Right lobe of liver (tissue), 6 donors: ENCODE measurements around the gene SMARCA5. TPM values are rescaled to one million over a fixed set of nuclear protein-coding genes. Genes with fewer than 3 reads are reported as not detected.

Experiments used
- ATAC-seq, 4 donors: fragments of 200-7000 bp; cut with Tn5 transposase; one replicate each; pipeline ENCODE4 v1.9.1; 2020; ENCODE audit warnings: mild to moderate bottlenecking in 4 of 4, moderate library complexity in 4 of 4
- DNase-seq, 3 donors: peaks; one replicate each; pipeline ENCODE4 v3.0.0-alpha.2; 2020
- H3K27ac ChIP-seq, 3 donors: fragments of 200-600 bp; one replicate each; pipeline ENCODE4 v1.8.0; 2022
- H3K27me3 ChIP-seq, 2 donors: fragments of 200-600 bp; one replicate each; pipeline ENCODE4 v1.8.0; 2022
- H3K36me3 ChIP-seq, 4 donors: fragments of 200-600 bp; sonication (generic) in 1 of 4; one replicate each; pipeline versions ENCODE4 v1.5.1 to v1.8.0; 2017 to 2022; ENCODE audit warnings: control low read depth in 1 of 4
- H3K4me1 ChIP-seq, 4 donors: fragments of 200-600 bp; sonication (generic) in 1 of 4; one replicate each; pipeline versions ENCODE4 v1.5.1 to v1.8.0; 2017 to 2022; ENCODE audit warnings: control low read depth in 1 of 4
- H3K4me3 ChIP-seq, 3 donors: fragments of 200-600 bp; one replicate each; pipeline ENCODE4 v1.8.0; 2022
- H3K9me3 ChIP-seq, 4 donors: fragments of 200-600 bp; sonication (generic) in 1 of 4; one replicate each; pipeline versions ENCODE4 v1.5.1 to v1.8.0; 2017 to 2022; ENCODE audit warnings: control low read depth in 1 of 4
- POLR2A ChIP-seq: fragments of 450-650 bp; IDR thresholded peaks from one replicate; pipeline ENCODE4 v1.6.1; 2017; ENCODE audit warnings: antibody characterized with exemption, mild to moderate bottlenecking
- WGBS: methylation state at CpG from one replicate; pipeline ENCODE4 v1.1.6; 2018; ENCODE audit warnings: low coverage, low lambda C conversion rate; ENCODE audit not compliant: insufficient coverage; ENCODE audit errors: missing lambda C conversion rate; 5-methylcytosine and 5-hydroxymethylcytosine counted together
- intact Hi-C, 2 donors: fragments of 100-400 bp; cut with DNase I; formaldehyde crosslinking; loops; one replicate each; pipeline versions ENCODE4 v1.11.2 to v1.14.1; 2022
- total RNA-seq, 6 experiments: library from RNA; depleted of rRNA in 2 of 6; stranded (reverse); fragments of >200 nt in 2 of 6; fragmentation: NEBNext Ultra II Directional in 3 of 6; extraction: Animal tissue kit (Norgen Biotek cat#: 25700) in 3 of 6; gene quantifications; one replicate each; pipeline versions ENCODE4 v1.1.0 to v1.2.4, GENCODE V29; 2016 to 2023
- TF ChIP-seq, protein P1 (sequence below), 4 donors: fragments of 200-600 bp in 3 of 4; fragments of 450-650 bp in 1 of 4; IDR thresholded peaks; one replicate each; pipeline versions ENCODE4 v1.5.1 to v1.8.0; 2016 to 2022; ENCODE audit warnings: antibody characterized with exemption in 4 of 4, mild to moderate bottlenecking in 2 of 4
- donor health status: DM: no; HTN: yes; CAD: no.
- donor health status: DM: no; HTN: no; CAD: no.
- donor health status: DM: no; HTN: no; CAD: no.
- donor health status: DM: no; HTN: yes; CAD: no.
- donor health status: DM: no; HTN: yes; CAD: no.

The SMARCA5 gene
- total RNA-seq, 6 experiments from 2014 or later, result 7.8 to 24.1 (median 16.7) TPM

DNA sequence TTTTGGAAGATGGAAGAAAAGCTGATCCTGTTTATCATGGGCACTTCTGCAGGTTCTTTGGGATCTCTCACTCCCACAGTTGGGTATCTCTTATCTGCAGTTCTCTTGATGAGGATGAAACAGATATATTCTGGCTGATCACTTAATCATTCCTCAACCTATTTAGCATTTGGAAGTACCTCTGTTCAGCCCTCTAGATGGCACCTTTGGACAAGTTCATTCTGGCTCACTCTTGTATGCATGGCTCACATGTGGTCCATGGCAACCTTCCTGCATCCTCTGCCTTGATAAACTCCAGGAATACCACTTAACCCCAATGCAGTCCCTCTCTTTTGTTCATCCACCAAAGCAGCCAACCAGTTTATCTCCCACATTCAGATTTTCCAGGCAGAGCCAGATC is 74.2 kb downstream of the SMARCA5 start:
- H3K4me3 ChIP-seq, result no peak overlapping the region
- intact Hi-C loops, result no loop called here

DNA sequence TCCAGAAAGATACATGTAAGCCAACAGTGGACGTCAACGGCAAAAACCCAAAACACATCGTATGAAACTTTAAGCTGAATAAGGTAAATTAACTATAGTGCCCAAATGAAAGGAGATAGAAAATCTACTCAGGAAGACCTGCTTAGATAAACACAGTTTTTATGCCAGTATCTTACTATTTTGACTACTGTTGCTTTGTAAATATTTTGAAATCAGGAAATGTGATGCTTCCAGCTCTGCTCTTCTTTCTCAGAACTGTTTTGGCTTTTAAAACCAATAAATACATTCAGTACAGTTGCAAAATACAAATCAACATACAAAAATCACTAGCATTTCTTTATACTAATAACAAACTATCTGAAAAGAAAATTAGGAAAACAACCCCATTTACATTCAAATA is 83.8 kb downstream of the SMARCA5 start:
- DNase-seq, result no peak
- ATAC-seq, result no peak
- intact Hi-C loops, result no loop called here
- no peaks in the 10 kb centered on the region for H3K36me3 ChIP-seq
- no peaks in the 10 kb centered on the region for H3K27me3 ChIP-seq
- 64% methylated on average over 3 of the region's 3 CpGs for WGBS
- no peak overlapping the region for H3K27ac ChIP-seq
- H3K9me3 ChIP-seq, result no peaks in the 10 kb centered on the region
- H3K4me1 ChIP-seq, result no peaks in the 10 kb centered on the region
- TF ChIP-seq, protein P1, sequence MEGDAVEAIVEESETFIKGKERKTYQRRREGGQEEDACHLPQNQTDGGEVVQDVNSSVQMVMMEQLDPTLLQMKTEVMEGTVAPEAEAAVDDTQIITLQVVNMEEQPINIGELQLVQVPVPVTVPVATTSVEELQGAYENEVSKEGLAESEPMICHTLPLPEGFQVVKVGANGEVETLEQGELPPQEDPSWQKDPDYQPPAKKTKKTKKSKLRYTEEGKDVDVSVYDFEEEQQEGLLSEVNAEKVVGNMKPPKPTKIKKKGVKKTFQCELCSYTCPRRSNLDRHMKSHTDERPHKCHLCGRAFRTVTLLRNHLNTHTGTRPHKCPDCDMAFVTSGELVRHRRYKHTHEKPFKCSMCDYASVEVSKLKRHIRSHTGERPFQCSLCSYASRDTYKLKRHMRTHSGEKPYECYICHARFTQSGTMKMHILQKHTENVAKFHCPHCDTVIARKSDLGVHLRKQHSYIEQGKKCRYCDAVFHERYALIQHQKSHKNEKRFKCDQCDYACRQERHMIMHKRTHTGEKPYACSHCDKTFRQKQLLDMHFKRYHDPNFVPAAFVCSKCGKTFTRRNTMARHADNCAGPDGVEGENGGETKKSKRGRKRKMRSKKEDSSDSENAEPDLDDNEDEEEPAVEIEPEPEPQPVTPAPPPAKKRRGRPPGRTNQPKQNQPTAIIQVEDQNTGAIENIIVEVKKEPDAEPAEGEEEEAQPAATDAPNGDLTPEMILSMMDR (IDR thresholded peaks at IDR 0.05), result no peak
- no peak overlapping the region for H3K4me3 ChIP-seq

More for the DNA sequence above, 74.2 kb downstream of the SMARCA5 start:
- Histone ChIP-seq H3K9me3 (peaks cover 0 to 7% (median 0%) of the 10 kb centered on the region in 4 donors), H3K36me3 (no peaks in the 10 kb centered on the region), H3K4me1 (no peaks in the 10 kb centered on the region), H3K27me3 (no peaks in the 10 kb centered on the region), H3K27ac (no peak overlapping the region)
- no peak for TF ChIP-seq POLR2A
- TF ChIP-seq, protein P1 (IDR thresholded peaks at IDR 0.05), result no peak
- DNase-seq (no peak), ATAC-seq (peak in 2 of 4 donors; percentile 21 to 33)

DNA sequence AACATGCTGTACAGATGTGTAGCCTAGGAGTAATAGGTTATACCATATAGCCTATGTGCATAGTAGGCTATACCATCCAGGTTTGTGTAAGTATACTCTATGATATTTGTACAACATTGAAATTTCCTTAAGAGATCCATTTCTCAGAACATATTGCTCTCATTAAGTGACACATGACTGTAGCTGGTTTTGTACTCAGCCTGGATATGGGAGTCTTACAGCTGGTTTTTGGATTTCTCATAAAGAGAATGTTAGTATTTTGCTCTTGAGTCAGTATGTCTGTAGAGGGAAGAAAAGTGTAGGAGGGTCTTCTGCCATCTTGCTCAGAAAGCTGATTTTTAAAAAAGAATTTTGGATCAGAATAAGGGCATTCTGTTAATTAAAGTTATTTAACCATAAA is 85.3 kb downstream of the SMARCA5 start:
- no peaks in the 10 kb centered on the region for H3K36me3 ChIP-seq
- intact Hi-C loops, result no loop called here
- TF ChIP-seq, protein P1 (IDR thresholded peaks at IDR 0.05), result no peak
- TF ChIP-seq POLR2A, result no peak
- DNase-seq (no peak), ATAC-seq (no peak)
- H3K27me3 ChIP-seq, result no peaks in the 10 kb centered on the region
- no peaks in the 10 kb centered on the region for H3K9me3 ChIP-seq
- H3K4me1 ChIP-seq, result no peaks in the 10 kb centered on the region
- no peak overlapping the region for H3K4me3 ChIP-seq
- no peak overlapping the region for H3K27ac ChIP-seq

DNA sequence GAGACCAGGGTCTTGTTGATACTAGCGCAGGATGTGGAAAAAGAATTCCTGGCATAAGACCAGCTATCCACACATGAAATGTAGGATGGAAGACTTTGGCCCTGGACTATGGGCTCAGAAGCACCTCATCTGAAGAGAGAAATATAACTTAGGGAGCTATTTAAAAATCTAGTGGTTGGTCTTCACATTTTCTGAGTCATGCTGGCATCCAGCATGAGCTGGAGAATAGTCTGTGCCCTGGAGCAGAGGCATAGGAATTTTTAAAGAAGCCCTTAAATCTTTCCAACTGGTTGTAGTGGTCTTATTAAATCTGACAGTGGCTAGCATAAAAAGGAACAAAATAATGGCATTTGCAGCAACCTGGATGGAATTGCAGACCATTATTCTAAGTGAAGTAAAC is 86.3 kb downstream of the SMARCA5 start:
- no peak for TF ChIP-seq POLR2A
- TF ChIP-seq, protein P1 (IDR thresholded peaks at IDR 0.05), result no peak
- WGBS, result 100% methylated on average over 1 of the region's 1 CpG
- intact Hi-C loops, result no loop called here
- Histone ChIP-seq H3K27me3 (no peaks in the 10 kb centered on the region), H3K9me3 (no peaks in the 10 kb centered on the region), H3K4me3 (no peak overlapping the region), H3K36me3 (no peaks in the 10 kb centered on the region), H3K27ac (no peak overlapping the region), H3K4me1 (no peaks in the 10 kb centered on the region)
- no peak for ATAC-seq
- no peak for DNase-seq

DNA sequence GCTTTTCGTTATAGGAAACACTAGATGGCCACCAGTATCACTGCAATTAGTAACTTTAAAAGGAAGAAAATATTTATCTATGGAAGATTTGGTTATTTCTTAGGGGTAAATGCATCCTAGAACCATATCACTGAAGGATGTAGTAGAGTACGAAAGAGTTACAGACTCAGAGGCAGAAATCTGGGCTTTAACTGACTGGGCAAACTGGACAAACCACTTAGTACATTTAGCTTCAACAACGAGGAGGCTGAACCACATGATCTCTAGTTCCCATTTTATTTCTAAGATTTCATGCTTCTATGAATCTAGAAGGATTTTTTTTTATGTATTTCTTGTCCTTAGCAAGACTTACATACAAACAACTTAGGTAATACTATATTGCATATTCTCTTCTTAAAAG is 93.0 kb downstream of the SMARCA5 start:
- Histone ChIP-seq H3K27me3 (no peaks in the 10 kb centered on the region), H3K9me3 (no peaks in the 10 kb centered on the region), H3K36me3 (no peaks in the 10 kb centered on the region), H3K4me1 (no peaks in the 10 kb centered on the region), H3K27ac (no peak overlapping the region), H3K4me3 (no peak overlapping the region)
- TF ChIP-seq, protein P1 (IDR thresholded peaks at IDR 0.05), result no peak
- TF ChIP-seq POLR2A, result no peak
- 42% methylated on average over 3 of the region's 3 CpGs for WGBS
- ATAC-seq (no peak), DNase-seq (no peak)
- intact Hi-C loops, result no loop called here
